ENCODE measurements around the gene STX16.
A peak's percentile ranks its signal among the peaks of the same experiment; 100 is the strongest.

Gene STX16

DNA sequence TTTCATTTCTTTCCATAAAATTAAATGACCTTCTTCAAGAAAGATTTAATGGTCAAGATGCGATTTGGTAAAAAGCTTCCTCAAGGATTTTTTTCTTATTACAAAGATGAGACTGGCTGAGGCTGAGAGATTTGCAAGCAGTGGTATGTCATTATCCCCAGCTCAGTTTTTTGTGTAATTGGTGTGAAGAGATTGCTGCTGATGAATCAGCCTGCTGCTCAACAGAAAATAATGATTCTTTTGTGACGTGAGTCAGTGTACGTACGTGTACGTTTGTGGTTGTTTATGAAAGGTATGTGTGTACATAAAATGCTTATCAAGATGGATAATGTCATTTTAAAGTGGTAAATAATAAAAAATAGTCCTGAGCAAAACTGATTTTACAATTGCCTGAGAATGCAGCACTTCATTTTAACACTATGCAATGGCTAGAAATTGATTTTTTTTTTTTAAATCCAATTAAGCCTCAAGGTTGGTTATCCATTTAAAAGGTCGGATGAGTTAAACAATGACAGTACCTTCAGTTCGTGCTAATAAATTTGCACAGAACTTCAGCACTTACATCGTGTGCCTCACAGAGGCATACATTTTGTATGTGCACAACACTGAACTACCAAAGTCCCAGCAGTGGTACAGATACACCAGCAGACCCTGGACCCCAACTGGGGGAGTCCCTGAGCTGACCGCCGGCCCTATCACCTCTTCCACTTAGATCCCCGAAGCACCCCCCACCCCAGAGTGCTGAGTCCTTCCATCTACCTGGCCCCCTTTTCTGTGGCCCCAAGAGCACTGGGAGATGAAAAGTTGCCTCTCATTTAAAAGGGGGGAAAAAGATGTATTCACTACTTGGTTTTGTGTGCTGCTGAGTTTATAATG lies 31.8 kb downstream of the STX16 start:
- DNase-seq: no peak

GRCh38 chr20:58684291-58684690 lies 33.2 kb downstream of the STX16 start:
- DNase-seq: no peak

DNA sequence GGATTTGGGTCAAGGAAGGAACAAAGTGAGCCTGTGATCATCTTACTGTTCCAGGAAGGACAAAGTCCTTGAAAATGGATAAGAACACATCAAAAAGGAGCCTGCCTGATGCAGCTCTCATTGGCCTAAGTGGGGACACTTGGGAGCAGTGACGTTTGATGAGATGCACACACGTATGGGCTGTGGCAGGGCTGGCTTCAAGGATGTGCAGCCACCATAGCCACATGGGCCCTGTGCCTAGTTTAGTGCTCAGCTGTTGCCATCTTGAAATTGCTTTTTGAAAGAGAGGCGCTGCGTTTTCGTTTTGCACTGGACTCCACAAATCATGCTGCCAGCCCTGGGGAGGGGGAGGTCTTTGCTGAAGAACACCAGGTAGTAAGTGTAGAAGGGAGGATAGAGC lies 34.9 kb downstream of the STX16 start:
- no peak for DNase-seq

- no peak for DNase-seq
These were observed 37.3 kb downstream of the STX16 start for GRCh38 chr20:58688414-58688813.

DNA sequence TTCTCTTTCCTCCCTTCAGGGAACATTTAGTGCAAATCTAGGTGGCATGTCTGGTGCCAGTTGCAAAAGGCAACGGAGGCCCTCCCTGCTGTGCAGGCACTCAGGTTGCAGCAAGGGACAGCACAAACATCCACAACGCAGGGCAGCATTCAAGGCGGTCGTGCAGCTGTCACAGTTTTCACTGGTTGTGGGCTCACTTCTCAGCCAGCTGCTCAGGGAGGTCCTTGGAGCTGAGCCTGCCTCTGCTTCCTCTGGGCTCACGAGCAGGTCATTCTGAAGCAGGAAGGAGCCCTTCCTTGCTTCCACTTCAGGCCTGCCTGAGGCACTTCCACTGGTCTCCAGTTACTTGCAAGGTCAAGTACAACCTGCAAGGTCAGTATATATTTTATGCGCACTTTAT lies 37.8 kb downstream of the STX16 start:
- peak; percentile 60 for DNase-seq

- peak; percentile 66 for DNase-seq
These were observed 39.5 kb downstream of the STX16 start for GRCh38 chr20:58690396-58691135.

GRCh38 chr20:58691773-58692578 lies 40.9 kb downstream of the STX16 start:
- peak; percentile 94 for DNase-seq

DNA sequence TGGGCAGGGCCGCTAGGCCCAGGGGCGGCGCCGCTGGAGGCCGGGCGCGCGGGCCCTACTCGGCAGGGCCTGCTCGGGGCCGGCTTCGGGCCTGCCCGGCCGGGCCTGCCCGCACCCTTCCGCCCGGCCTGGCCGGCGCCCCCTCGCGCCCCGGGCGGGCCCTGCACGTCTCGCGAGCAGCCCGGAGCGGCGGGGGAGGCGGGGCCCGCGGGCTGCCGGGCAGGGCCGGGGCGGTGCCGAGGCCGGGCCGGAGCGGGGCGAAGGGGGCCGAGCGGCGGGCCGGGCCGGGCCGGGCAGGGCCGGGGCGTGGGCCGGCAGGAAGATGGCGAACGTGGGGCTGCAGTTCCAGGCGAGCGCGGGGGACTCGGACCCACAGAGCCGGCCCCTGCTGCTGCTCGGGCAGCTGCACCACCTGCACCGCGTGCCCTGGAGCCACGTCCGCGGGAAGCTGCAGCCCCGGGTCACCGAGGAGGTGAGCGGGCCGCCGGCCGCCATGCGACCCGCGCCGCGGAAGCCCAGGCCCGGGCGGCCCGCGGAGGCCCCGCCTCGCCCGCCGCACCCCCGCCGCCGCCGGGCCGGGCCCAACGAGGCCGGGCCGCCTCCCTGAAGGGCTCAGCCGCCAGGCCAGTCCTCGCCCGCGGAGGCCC lies 41.6 kb downstream of the STX16 start, which contains the start of gene NPEPL1:
TSS of gene NPEPL1 (plus strand) at position 222 of the 647 bp plus-strand sequence. CDS start at position 323, 101 bp downstream.
- DNase-seq: peak; percentile 41

GRCh38 chr20:58693226-58694006 lies 42.3 kb downstream of the STX16 start:
- DNase-seq: no peak

- DNase-seq: no peak
These were observed 43.4 kb downstream of the STX16 start for GRCh38 chr20:58694241-58695083.

DNA sequence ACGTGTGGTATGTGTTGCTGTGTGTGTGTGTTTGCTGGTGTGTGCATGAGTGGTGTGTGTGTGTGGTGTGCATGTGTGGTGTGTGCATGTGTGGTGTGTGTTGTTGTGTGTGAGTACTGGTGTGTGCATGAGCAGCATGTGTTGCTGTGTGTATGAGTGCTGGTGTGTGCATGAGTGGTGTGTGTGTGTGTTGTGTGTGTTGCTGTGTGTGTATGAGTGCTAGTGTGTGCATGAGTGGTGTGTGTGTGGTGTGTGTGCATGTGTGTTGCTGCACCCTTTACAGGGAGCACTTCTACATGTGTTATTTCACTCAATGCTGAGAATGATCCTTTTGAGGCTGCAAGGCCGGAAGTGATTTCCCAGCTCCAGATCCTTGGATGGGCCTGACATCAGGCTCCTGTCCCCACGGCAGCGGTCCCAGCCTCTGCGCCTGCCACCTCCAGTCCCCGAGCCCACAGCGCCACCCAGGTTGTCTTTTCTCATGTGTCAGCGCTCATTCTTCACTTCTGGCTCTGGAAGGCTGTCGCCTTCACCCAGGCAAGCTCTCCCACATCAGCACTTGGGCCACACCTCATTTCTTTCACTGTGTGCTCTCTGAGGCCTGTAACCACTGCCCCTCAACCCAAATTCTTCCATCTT lies 44.1 kb downstream of the STX16 start:
- DNase-seq: no peak

GRCh38 chr20:58695895-58696375 lies 44.9 kb downstream of the STX16 start:
- DNase-seq: no peak

- DNase-seq: no peak
These were observed 45.4 kb downstream of the STX16 start for GRCh38 chr20:58696411-58696961.

DNA sequence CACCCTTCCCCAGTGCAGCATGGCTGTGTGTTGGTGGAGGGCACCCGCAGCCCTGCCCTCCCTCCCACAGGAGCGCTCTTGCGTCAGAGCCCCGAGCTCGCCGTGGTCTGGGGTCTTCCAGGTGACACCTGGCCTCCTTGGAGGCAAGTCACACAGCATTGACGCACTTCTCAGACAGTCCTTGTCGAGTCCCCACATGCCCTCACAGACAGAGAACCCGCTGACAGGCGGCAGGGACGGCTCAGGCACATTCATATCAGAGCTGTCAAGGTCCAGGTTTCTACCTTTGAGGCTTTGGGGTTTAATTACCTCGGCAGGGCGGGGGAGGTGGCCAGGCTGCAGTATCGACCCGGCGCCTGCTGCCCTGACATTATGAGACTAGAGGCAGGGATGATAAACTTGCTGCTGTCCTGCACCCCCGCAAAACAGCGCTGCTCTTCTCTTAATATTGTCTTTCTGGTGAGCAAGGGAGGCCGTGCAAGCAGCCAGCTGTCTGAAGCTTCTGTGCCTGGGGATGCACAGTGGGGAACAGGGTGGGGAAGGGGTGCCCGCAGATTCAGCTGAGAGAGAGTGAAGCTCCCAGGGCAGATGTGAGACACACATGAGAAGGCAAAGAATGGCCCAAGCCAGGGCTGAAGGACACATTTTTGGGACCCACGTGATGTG lies 46.3 kb downstream of the STX16 start:
- DNase-seq: no peak

DNA sequence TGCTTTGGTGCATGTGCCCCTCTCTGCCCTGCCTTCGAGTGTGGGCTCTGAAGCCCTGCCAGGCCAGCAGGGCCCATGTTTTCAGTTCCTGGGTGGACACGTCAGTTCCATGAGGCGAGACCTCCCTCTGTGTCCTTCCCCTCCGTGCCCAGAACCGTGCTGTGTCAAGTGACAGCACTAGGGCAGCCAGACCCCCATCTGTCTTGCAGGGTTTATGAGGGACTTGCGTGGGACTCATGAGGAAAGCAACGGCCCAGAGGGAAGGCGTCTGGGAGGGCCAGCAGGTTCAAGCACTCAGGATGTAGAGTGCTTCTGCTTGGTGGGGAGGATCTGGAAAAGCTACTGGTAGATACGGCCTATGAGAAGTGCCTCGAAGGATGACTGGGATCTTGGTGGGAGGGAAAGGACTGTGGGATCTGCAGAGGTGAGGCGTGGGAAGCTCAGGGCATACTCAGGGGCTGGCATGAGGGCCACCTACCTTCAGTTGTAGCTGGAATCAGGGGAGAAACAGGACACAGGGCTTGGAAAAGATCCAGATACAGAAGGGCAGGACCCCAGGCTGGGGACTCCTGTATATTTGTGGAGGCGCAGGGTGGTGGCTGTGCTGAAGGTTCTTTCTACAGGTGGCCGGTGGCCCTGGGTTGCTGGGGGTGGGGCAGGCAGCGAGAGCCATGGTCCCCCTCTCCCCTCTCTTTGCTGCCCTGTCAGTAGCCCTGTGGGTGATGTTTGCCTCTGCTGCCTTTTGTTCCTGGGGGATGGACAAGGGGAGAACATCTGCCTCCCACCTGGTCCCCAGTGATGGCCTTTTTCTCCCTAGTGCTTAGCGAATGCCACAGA lies 47.0 kb downstream of the STX16 start:
- DNase-seq: no peak

DNA sequence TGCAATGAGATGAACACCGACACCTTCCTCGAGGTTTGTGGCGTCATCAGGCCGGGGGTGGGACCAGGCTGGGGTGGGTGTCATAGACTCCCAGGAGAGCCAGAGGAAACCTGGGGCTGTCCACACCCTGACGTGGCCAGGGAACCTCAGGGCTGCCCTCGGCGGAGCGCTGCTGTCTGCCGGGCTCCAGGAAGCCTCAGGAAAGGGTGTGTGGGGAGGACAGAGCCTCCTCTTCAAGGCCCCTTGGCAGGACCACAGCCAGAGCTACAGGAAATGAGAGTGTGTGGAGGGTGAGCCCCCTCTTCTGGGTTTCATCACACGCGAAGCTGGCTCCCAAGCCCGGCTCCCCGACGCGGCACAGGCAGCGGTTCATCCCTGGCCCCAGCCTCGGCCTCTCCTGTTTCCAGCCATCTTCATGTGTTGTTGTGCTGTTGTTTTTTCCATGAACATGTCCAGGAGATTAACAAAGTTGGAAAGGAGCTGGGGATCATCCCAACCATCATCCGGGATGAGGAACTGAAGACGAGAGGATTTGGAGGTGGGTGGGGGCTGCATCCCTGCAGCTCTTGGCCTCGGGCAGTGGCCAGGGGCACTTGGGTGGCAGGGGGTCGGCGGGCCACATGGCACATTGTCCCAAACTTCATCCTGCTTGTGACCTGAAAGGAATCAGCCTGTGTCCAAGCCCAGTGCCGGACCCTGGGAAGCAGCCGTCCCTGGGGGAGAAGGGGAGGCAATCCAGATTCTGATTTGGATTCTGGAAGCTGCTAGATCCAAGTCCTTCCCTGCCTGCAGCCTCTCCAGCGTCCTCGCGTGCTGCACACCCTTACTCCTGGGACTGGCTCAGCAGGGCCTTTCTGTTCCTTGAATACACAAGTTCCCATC lies 47.9 kb downstream of the STX16 start:
- DNase-seq: no peak

DNA sequence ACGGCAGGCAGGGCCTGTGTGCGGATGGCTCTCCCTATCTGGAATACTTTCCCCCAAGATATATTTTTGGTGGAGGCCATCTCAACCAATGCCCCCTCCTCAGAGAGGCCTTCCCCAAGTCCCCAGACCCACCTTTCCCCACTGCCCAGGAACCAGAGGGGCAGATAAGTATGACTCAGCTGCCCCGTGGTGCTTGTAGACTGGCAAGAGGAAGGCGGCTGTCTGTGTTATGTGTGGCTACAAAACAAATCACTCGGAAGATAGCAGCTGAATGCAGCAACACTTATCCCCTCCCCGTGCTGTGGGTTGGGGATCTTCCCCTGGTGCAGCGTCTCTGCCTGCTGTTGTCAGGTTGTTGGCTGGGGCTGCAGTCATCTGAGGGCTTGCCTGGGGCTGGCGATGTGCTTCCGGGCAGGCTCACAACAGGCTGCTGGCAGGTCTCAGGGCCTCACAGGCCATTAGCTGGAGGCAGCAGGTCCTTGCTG lies 48.6 kb downstream of the STX16 start:
- DNase-seq: no peak
